Ureter (tissue), 1 donor: ENCODE data around the gene IFNA7. TPM values are rescaled to one million over a fixed set of nuclear protein-coding genes. Genes with fewer than 3 reads are reported as not detected.
"Not testable (repeated sequence)": the region's sequence is repeated elsewhere in the genome, so short reads cannot be mapped to it uniquely, and the experiment has no call there.

Experiments used
- DNase-seq: peaks from one replicate; pipeline ENCODE4 v3.0.0-alpha.2; 2020; ENCODE audit warnings: low spot score
- total RNA-seq: library from RNA; stranded (reverse); gene quantifications from one replicate; pipeline ENCODE4 v1.2.4, GENCODE V29; 2023
- donor health status: DM: yes; HTN: yes; CAD: no.

The IFNA7 gene
- total RNA-seq = not detected

DNA sequence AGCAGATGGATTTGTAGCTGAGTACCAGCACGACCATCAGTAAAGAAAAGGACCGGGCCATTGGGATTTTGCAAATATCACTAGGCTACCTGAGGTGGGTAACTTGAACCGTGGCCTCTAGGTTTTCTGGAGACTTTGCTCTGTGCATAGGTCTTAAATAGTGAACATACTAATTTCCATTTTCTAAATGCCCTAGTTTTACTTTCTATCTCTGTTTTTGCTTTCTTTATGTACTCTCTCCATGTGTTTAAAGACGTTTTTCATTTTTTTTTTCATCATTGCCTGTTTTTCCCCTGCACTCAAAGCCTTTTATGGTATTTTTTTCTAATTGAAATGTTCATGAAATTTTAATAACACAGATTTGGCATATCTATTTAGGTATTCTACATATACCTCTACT is at the start of gene IFNA7:
Gene IFNA7, minus strand, starts transcription at position 101 of the 400 bp plus-strand sequence. Its CDS starts 40 bp downstream, at position 61.
- DNase-seq = not testable (repeated sequence)

- DNase-seq = no peak
Measured at GRCh38 chr9:21251638-21252037, 49.6 kb upstream of the IFNA7 start.

GRCh38 chr9:21251190-21251589 is 49.2 kb upstream of the IFNA7 start:
- no peak for DNase-seq

GRCh38 chr9:21244836-21245235 is 42.8 kb upstream of the IFNA7 start:
- no peak for DNase-seq

- DNase-seq = no peak
Measured at GRCh38 chr9:21239911-21240310, 37.9 kb upstream of the IFNA7 start, which contains the start of gene IFNA14. Gene IFNA14, minus strand, starts transcription at chr9:21240005. Its CDS starts 70 bp downstream, at chr9:21239935.

DNA sequence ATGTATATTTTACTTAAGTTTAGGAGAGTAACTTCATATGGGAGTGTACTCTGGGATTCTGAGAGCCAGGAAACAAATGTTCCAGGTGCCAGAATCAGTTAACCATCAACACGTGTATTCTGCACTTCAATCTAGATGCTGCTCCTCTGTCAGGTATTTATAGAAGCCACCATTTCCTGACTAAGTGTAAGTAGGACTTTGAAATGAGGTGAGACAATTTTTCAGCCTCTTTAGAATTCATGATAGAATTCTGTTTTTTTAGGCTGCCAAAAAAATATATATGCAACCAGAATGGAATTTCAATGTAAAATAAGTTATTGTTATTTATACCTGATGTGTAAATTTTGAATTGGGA is 34.3 kb upstream of the IFNA7 start:
- DNase-seq = not testable (repeated sequence)

DNA sequence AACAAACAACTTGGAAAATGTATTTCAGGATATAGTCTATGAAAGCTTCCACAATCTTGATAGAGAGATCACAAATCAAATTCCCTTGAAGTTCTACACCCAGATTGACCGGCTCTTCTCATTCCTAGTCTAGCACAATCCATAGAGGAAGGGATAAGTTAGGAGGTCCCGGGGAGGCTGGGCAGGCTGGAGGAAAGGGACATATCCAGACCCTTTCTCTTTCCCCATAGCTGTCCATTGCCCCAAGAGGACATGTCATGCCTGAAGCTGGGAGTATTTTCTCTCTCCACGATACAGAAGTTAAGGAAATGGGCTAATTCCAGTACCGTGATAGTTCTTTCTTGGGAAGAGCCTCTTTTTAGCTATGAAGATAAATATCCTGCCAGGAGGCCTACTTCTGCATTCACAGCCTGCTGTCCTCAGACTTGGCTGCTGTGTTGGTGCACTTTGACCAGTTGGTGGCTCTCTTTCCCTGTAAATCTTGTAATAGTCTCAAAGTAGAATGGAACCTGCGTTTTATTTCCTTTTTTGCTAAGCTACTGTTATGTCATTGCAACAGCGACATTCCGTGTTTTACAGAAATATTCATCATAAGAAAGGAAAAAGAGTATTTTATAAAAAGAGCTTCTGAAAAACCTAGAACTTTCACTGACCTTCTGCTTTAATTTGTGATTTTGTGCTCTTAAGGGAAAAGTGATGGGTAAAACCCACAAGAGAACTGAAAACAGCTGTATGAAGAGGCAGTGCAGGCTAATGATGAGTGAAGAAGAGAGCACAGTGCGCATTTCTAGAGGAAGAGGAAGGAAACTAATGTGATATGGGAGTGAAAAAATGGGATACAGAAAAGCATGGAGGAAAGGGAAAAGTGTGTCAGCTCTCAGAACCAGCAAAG is 33.7 kb upstream of the IFNA7 start:
- DNase-seq = not testable (repeated sequence)

DNA sequence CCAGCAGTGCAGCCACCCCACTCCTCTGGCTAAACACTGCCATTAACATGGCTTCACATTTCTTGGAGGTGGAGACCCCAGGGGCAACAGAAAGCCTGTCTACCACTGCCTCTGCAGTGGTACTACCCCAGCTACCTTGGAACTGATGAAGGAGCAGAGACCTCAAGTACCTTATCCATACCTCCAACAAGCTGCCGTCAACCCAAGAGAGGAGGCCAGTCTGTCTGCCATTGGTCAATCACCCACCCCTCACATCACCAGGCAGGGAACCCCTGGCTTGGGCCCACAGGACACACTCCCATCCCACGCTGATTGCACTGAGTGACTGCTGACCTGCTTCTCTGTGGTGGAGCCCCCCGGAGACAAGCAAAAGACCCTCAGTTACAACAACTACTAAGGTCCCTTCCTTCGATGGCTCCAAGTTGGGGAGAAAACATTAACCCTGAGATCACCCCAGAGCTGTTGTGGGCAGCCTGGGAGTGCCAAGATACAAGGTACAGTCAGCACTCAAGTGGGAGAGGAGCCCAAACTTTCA is 32.2 kb upstream of the IFNA7 start:
- no peak for DNase-seq

GRCh38 chr9:21233258-21233657 is 31.3 kb upstream of the IFNA7 start:
- DNase-seq = no peak

DNA sequence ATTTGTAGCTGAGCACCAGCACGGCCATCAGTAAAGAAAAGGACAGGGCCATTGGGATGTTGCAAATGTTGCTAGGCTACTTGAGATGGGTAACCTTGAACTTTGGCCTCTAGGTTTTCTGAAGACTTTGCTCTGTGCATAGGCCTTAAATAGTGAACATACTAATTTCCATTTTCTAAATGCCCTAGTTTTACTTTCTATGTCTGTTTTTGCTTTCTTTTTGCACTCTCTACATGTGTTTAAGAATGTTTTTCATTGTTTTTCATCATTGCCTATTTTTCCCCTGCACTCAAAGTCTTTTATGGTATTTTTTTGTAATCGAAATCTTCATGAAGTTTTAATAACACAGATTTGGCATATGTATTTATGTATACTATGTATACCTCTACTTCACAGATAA is 26.1 kb upstream of the IFNA7 start, which contains the start of gene IFNA17:
Gene IFNA17, minus strand, starts transcription at position 101 of the 400 bp plus-strand sequence. Its CDS starts 49 bp downstream, at position 52.
- no peak for DNase-seq

- not testable (repeated sequence) for DNase-seq
Measured at GRCh38 chr9:21217211-21217610, 15.2 kb upstream of the IFNA7 start, which contains the start of gene IFNA16. Gene IFNA16, minus strand, starts transcription at chr9:21217311. Its CDS starts 6 bp downstream, at chr9:21217305.

GRCh38 chr9:21213411-21214326 is 11.7 kb upstream of the IFNA7 start:
- not testable (repeated sequence) for DNase-seq

DNA sequence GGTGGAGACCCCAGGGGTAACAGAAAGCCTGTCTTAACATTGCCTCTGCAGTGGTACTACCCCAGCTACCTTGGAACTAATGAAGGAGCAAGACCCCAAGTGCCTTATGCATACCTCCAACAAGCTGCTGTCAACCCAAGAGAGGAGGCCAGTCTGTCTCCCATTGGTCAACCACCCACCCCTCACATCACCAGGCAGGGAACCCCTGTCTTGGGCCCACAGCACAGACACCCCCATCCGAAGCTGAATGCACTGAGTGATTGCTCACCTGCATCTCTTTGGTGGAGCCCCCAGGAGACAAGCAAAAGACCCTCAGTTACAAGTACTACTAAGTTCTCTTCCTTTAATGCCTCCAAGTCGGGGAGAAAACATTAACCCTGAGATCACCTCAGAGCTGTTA is 10.2 kb upstream of the IFNA7 start:
- DNase-seq = not testable (repeated sequence)

- not testable (repeated sequence) for DNase-seq
Measured at GRCh38 chr9:21210782-21211181, 8.8 kb upstream of the IFNA7 start.

GRCh38 chr9:21210311-21210710 is 8.3 kb upstream of the IFNA7 start:
- no peak for DNase-seq

GRCh38 chr9:21207043-21207442 is 5.0 kb upstream of the IFNA7 start, which contains the start of gene IFNA10:
Gene IFNA10, minus strand, starts transcription at chr9:21207143. Its CDS starts 46 bp downstream, at chr9:21207097.
- DNase-seq = not testable (repeated sequence)

GRCh38 chr9:21205204-21205603 is 3.2 kb upstream of the IFNA7 start:
- DNase-seq = no peak

DNA sequence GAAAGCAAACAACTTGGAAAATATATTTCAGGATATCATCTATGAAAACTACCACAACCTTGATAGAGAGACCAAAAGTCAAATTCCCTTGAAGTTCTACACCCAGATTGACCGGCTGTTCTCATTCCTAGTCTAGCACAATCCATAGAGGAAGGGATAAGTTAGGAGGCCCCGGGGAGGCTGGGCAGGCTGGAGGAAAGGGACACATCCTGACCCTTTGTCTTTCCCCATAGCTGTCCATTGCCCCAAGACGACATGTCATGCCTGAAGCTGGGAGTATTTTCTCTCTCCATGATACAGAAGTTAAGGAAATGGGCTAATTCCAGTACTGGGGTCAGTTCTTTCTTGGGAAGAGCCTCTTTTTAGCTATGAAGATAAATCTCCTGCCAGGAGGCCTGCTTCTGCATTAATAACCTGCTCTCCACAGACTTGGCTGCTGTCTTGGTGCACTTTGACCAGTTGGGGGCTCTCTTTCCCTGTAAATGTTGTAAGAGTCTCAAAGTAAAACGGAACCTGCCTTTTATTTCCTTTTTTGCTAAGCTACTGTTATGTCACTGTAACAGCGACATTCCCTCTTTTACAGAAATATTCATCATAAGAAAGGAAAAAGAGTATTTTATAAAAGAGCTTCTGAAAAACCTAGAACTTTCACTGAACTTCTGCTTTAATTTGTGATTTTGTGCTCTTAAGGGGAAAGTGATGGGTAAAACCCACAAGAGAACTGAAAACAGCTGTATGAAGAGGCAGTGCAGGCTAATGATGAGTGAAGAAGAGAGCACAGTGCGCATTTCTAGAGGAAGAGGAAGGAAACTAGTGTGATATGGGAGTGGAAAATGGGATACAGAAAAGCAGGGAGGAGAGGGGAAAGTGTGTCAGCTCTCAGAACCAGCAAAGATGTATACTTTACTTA is 6.9 kb downstream of the IFNA7 start:
- not testable (repeated sequence) for DNase-seq

DNA sequence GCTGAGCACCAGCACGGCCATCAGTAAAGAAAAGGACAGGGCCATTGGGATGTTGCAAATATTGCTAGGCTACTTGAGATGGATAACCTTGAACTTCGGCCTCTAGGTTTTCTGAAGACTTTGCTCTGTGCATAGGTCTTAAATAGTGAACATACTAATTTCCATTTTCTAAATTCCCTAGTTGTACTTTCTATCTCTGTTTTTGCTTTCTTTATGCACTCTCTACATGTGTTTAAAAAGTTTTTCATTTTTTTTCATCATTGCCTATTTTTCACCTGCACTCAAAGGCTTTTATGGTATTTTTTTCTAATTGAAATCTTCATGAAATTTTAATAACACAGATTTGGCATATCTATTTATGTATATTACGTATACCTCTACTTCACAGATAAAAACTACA is 14.5 kb downstream of the IFNA7 start, which contains the start of gene IFNA4:
Gene IFNA4, minus strand, starts transcription at position 101 of the 400 bp plus-strand sequence. Its CDS starts 56 bp downstream, at position 45.
- not testable (repeated sequence) for DNase-seq
